Endothelial cell of umbilical vein (primary cell): ENCODE results near the gene APMAP.

ENCODE experiments used
- CTCF ChIP-seq, 2 donors: IDR thresholded peaks; 1 replicate in 1 of 2; 2 replicates in 1 of 2; pipeline ENCODE4 v1.5.1; 2011; ENCODE audit warnings: low read length in 2 of 2, mild to moderate bottlenecking in 2 of 2, moderate library complexity in 2 of 2, control low read depth in 1 of 2, inconsistent platforms in 1 of 2, low read depth in 1 of 2; ENCODE audit not compliant: insufficient read depth in 1 of 2; ENCODE audit errors: extremely low read depth in 1 of 2
- EZH2 ChIP-seq: IDR thresholded peaks from 2 replicates; pipeline ENCODE4 v1.6.1; 2012; ENCODE audit warnings: borderline replicate concordance, low read depth, mild to moderate bottlenecking, moderate library complexity, low read length, inconsistent platforms; ENCODE audit not compliant: severe bottlenecking
- FOS ChIP-seq: IDR thresholded peaks from 2 replicates; pipeline ENCODE4 v1.6.1; 2011; ENCODE audit warnings: mild to moderate bottlenecking, low read length, moderate library complexity, borderline replicate concordance; ENCODE audit not compliant: insufficient read depth
- GATA2 ChIP-seq: IDR thresholded peaks from 2 replicates; pipeline ENCODE4 v1.7.0; 2011; ENCODE audit warnings: low read depth, mild to moderate bottlenecking, moderate library complexity, mixed read lengths, low read length; ENCODE audit not compliant: insufficient read length, insufficient read depth
- JUN ChIP-seq: IDR thresholded peaks from 2 replicates; pipeline ENCODE4 v1.6.1; 2011; ENCODE audit warnings: borderline replicate concordance, low read depth; ENCODE audit not compliant: insufficient read length, insufficient read depth
- MAX ChIP-seq: IDR thresholded peaks from 2 replicates; pipeline ENCODE4 v1.6.1; 2011; ENCODE audit not compliant: insufficient read depth, insufficient read length
- MYC ChIP-seq: IDR thresholded peaks from one replicate; pipeline ENCODE4 v1.6.1; 2011; ENCODE audit warnings: mild to moderate bottlenecking, low read depth, low read length
- POLR2A ChIP-seq: IDR thresholded peaks from 2 replicates; pipeline ENCODE4 v1.6.1; 2012; ENCODE audit warnings: low read depth, mild to moderate bottlenecking, control low read depth, low read length
- POLR2AphosphoS5 ChIP-seq: IDR thresholded peaks from 2 replicates; pipeline ENCODE4 v1.6.1; 2012; ENCODE audit warnings: low read depth, mild to moderate bottlenecking, control low read depth, low read length, moderate library complexity; ENCODE audit not compliant: insufficient read depth

- no peak for TF ChIP-seq CTCF (IDR thresholded peaks at IDR 0.05; ENCODE audit: extremely low read depth in 1 of 2, insufficient read depth in 1 of 2, low read depth in 1 of 2, low read length in 2 of 2)
- TF ChIP-seq JUN, result no peak
- TF ChIP-seq POLR2A, result no peak
- no peak for TF ChIP-seq MAX
- TF ChIP-seq POLR2AphosphoS5, result no peak
- TF ChIP-seq GATA2, result no peak
- TF ChIP-seq EZH2, result no peak
- no peak for TF ChIP-seq MYC
- no peak for TF ChIP-seq FOS
Measured at GRCh38 chr20:25036331-25036936, 43.9 kb upstream of the APMAP start.
